Measurements from ENCODE around the gene ALDH1A1.
A peak's percentile ranks its signal among the peaks of the same experiment; 100 is the strongest.

ALDH1A1 gene

GRCh38 chr9:72913382-72914009 lies 39.4 kb downstream of the ALDH1A1 start:
- no peak for DNase-seq

GRCh38 chr9:72912476-72913381 lies 40.1 kb downstream of the ALDH1A1 start:
- DNase-seq, result no peak

- DNase-seq, result no peak
Observed at GRCh38 chr9:72911816-72912215, 41.0 kb downstream of the ALDH1A1 start.

GRCh38 chr9:72911247-72911775 lies 41.5 kb downstream of the ALDH1A1 start:
- DNase-seq, result no peak

GRCh38 chr9:72909428-72909827 lies 43.4 kb downstream of the ALDH1A1 start:
- DNase-seq, result no peak

- DNase-seq, result no peak
Observed at GRCh38 chr9:72907421-72907820, 45.4 kb downstream of the ALDH1A1 start.

- no peak for DNase-seq
Observed at GRCh38 chr9:72906810-72907209, 46.0 kb downstream of the ALDH1A1 start.

- no peak for DNase-seq
Observed at GRCh38 chr9:72905514-72906480, 47.1 kb downstream of the ALDH1A1 start.

- no peak for DNase-seq
Observed at GRCh38 chr9:72904267-72905093, 48.4 kb downstream of the ALDH1A1 start.

- DNase-seq, result peak; percentile 32
Observed at GRCh38 chr9:72903103-72903502, 49.8 kb downstream of the ALDH1A1 start.

GRCh38 chr9:72902268-72902667 lies 50.6 kb downstream of the ALDH1A1 start:
- DNase-seq, result no peak

- no peak for DNase-seq
Observed at GRCh38 chr9:72899734-72900477, 52.9 kb downstream of the ALDH1A1 start.

- DNase-seq, result no peak
Observed at GRCh38 chr9:72898784-72899733, 53.8 kb downstream of the ALDH1A1 start.

- DNase-seq, result no peak
Observed at GRCh38 chr9:72898360-72898759, 54.5 kb downstream of the ALDH1A1 start.

GRCh38 chr9:72897069-72897649 lies 55.7 kb downstream of the ALDH1A1 start:
- DNase-seq, result no peak

- no peak for DNase-seq
Observed at GRCh38 chr9:72896439-72896838, 56.4 kb downstream of the ALDH1A1 start.

- DNase-seq, result no peak
Observed at GRCh38 chr9:72895122-72895521, 57.7 kb downstream of the ALDH1A1 start.

- DNase-seq, result no peak
Observed at GRCh38 chr9:72894342-72894741, 58.5 kb downstream of the ALDH1A1 start.

- no peak for DNase-seq
Observed at GRCh38 chr9:72893437-72893836, 59.4 kb downstream of the ALDH1A1 start.

- DNase-seq, result no peak
Observed at GRCh38 chr9:72891043-72891442, 61.8 kb downstream of the ALDH1A1 start.
